Glutamatergic neuron (in vitro differentiated cells): ENCODE results near the gene CLDN3. TPM values are rescaled to one million over a fixed set of nuclear protein-coding genes. Genes with fewer than 3 reads are reported as not detected.

Experiments used
- DNase-seq: peaks from one replicate; pipeline ENCODE4 v3.0.0; 2022
- H3K27ac Mint-ChIP-seq: one replicate; pipeline ENCODE4 v1.8.0; 2020; ENCODE audit warnings: mild to moderate bottlenecking, mixed read lengths, inconsistent platforms; ENCODE audit not compliant: unreplicated experiment
- H3K27me3 Mint-ChIP-seq: one replicate; pipeline ENCODE4 v1.8.0; 2020; ENCODE audit warnings: mild to moderate bottlenecking, moderate library complexity, mixed read lengths, inconsistent platforms; ENCODE audit not compliant: unreplicated experiment
- H3K36me3 Mint-ChIP-seq: one replicate; pipeline ENCODE4 v1.8.0; 2020; ENCODE audit warnings: mild to moderate bottlenecking, mixed read lengths, inconsistent platforms; ENCODE audit not compliant: unreplicated experiment
- H3K4me1 Mint-ChIP-seq: one replicate; pipeline ENCODE4 v1.8.0; 2020; ENCODE audit warnings: mild to moderate bottlenecking, low read depth, mixed read lengths, inconsistent platforms; ENCODE audit not compliant: unreplicated experiment
- H3K4me3 Mint-ChIP-seq: one replicate; pipeline ENCODE4 v1.8.0; 2020; ENCODE audit warnings: mild to moderate bottlenecking, mixed read lengths, inconsistent platforms; ENCODE audit not compliant: unreplicated experiment
- H3K9me3 Mint-ChIP-seq: one replicate; pipeline ENCODE4 v1.8.0; 2020; ENCODE audit warnings: mild to moderate bottlenecking, moderate library complexity, mixed read lengths, inconsistent platforms; ENCODE audit not compliant: unreplicated experiment
- total RNA-seq: library from RNA; stranded (reverse); fragmentation: NEBNext Ultra II Directional; extraction: Animal tissue kit (Norgen Biotek cat#: 25700); gene quantifications from one replicate; pipeline ENCODE4 v1.2.1, GENCODE V29; 2021; ENCODE audit not compliant: unreplicated experiment
- TF ChIP-seq, protein P1 (sequence below): fragments of 200-600 bp; sonication (generic); IDR thresholded peaks from one replicate; pipeline ENCODE4 v1.5.0; 2021; ENCODE audit not compliant: partially characterized antibody, unreplicated experiment

CLDN3 gene
- total RNA-seq, 1 donor from 2014 or later, result not detected

DNA sequence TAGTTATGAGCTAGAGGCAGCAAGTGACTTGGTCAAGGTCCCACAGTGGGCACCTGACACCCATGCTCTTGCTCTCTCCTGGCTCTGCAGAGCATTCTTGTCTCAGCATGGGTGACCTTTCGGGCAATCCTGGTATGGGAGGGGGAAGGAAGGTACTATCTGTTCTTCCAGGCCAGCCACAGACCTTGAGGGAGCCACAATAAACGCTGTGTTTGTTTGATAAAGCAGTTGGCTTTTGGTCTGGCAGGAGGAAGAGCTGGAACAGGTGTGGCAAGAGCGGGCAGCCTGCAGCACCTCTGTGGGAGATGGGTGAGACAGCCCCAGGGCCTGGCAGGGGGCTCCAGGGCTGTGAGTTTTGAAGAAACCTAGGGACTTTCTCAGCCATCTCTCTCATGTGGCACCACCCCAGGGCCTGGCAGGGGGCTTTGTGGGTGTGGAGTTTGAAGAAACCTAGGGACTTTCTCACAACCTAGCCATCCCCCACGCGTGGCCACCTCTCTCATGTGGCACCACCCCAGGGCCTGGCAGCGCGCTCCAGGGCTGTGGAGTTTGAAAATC is 11.4 kb downstream of the CLDN3 start:
- H3K27ac Mint-ChIP-seq, result no peak overlapping the region
- no peaks in the 10 kb centered on the region for H3K36me3 Mint-ChIP-seq
- no peak for DNase-seq
- no peak overlapping the region for H3K4me3 Mint-ChIP-seq
- H3K27me3 Mint-ChIP-seq, result peaks cover 7% of the 10 kb centered on the region
- TF ChIP-seq, protein P1, sequence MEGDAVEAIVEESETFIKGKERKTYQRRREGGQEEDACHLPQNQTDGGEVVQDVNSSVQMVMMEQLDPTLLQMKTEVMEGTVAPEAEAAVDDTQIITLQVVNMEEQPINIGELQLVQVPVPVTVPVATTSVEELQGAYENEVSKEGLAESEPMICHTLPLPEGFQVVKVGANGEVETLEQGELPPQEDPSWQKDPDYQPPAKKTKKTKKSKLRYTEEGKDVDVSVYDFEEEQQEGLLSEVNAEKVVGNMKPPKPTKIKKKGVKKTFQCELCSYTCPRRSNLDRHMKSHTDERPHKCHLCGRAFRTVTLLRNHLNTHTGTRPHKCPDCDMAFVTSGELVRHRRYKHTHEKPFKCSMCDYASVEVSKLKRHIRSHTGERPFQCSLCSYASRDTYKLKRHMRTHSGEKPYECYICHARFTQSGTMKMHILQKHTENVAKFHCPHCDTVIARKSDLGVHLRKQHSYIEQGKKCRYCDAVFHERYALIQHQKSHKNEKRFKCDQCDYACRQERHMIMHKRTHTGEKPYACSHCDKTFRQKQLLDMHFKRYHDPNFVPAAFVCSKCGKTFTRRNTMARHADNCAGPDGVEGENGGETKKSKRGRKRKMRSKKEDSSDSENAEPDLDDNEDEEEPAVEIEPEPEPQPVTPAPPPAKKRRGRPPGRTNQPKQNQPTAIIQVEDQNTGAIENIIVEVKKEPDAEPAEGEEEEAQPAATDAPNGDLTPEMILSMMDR, result no peak
- H3K9me3 Mint-ChIP-seq, result peaks cover 1% of the 10 kb centered on the region
- H3K4me1 Mint-ChIP-seq, result no peaks in the 10 kb centered on the region

DNA sequence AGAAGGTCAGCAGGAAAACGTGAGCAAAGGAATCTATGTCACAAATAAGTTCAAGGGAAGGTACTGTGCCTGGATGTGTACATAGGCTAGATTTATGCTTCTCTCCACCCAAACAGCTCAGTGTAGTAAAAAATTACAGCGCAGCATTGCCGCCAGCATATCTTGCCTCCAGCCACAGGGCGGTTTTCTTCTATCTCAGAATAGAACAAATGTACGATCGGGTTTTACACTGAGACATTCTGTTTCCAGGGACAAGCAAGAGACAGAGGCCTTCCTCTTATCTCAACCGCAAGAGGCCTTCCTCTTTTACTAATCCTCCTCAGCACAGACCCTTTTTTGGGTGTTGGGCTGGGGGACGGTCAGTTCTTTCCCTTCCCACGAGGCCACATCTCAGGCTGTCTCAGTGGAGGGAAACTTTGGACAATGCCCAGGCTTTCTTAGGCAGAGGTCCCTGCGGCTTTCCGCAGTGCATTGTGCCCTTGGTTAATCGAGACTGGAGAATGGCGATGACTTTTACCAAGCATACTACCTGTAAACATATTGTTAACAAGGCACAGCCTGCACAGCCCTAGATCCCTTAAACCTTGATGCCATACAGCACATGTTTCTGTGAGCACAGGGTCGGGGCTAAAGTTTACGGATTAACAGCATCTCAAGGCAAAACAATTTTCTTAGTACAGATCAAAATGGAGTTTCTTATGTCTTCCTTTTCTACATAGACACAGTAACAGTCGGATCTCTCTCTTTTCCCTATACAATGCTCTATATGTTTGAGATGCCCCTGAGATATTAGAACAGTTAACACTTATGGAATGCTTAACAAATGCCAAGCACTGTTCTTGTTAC is 19.9 kb downstream of the CLDN3 start:
- TF ChIP-seq, protein P1, result no peak
- H3K27ac Mint-ChIP-seq, result no peak overlapping the region
- H3K36me3 Mint-ChIP-seq, result no peaks in the 10 kb centered on the region
- no peaks in the 10 kb centered on the region for H3K4me1 Mint-ChIP-seq
- H3K27me3 Mint-ChIP-seq, result peaks cover 4% of the 10 kb centered on the region
- no peak overlapping the region for H3K4me3 Mint-ChIP-seq
- H3K9me3 Mint-ChIP-seq, result no peaks in the 10 kb centered on the region
- DNase-seq, result no peak

DNA sequence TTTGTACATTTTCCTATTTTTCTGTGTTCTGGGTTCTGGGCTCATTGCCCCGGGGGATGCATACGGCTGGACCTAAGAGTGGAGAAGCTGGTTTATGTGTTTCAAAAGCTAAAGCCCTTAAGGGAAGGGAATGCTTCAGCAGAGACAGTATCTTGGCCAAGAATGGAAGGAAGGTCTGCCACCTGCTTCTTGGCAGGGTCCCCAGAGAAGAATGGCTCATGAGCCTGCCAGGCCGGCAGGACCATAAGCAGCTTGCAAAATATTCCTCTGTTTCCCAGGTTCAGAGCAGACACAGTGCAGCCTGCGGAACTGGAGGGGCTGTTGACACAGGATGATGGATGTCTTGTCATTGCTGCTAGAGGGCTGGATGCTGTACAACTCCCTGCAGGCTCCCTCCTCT is 23.7 kb downstream of the CLDN3 start:
- H3K27me3 Mint-ChIP-seq, result peaks cover 8% of the 10 kb centered on the region
- no peak for DNase-seq
- H3K4me3 Mint-ChIP-seq, result no peak overlapping the region
- H3K36me3 Mint-ChIP-seq, result no peaks in the 10 kb centered on the region
- TF ChIP-seq, protein P1, result no peak
- H3K27ac Mint-ChIP-seq, result no peak overlapping the region
- H3K9me3 Mint-ChIP-seq, result peaks cover 4% of the 10 kb centered on the region
- H3K4me1 Mint-ChIP-seq, result peaks cover 7% of the 10 kb centered on the region

DNA sequence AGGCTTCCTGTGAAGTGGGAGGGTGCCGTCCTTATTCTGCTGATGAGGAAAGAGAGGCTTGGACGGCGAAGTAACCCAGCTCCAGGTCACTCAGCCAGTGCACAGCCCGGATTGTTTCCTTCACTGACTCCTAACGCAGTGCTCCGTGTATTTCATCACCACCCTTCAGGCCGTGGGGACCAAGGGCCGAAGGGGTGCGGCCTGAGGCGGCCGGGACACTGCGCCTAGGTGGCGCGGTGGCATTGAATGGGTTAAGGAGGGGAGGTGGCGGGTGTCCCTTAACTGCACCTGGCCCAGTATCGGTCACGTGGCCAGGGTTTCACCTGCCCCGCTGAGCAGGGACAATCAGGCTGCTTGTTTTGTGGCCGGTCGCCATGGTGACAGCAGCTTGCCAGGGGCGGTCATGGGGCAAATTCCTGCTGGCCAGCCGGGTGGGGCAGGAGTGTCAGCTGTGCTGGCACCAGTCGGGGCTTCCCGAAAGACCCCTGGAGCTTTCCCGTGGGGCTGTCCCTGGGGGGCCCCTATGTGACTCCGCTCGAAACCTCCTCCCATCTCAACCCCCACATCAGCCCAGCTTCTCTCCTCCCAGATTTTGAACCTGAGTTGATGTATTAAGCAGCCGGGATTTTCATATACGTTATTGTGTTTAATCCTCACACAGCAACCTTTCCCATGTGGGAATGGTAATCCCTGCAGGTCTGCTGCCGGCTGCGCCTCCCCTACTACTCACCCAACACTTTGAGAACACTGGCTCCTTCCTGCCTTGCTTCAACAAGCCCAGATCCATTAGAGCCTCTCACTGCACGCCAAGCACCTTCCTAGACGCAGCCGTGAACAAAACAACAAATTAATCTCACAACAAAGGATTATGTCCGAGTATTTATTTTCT is 27.1 kb downstream of the CLDN3 start:
- Mint-ChIP-seq H3K4me1 (peaks cover 7% of the 10 kb centered on the region), H3K4me3 (peak overlapping the region; percentile 10), H3K36me3 (no peaks in the 10 kb centered on the region), H3K9me3 (peaks cover 4% of the 10 kb centered on the region), H3K27ac (peak overlapping the region; percentile 2), H3K27me3 (peaks cover 8% of the 10 kb centered on the region)
- TF ChIP-seq, protein P1, result no peak
- DNase-seq, result peak; percentile 58
